Measurements from ENCODE around the gene TTYH2.
"Not testable (repeated sequence)": the region's sequence is repeated elsewhere in the genome, so short reads cannot be mapped to it uniquely, and the experiment has no call there.

TTYH2 gene

DNA sequence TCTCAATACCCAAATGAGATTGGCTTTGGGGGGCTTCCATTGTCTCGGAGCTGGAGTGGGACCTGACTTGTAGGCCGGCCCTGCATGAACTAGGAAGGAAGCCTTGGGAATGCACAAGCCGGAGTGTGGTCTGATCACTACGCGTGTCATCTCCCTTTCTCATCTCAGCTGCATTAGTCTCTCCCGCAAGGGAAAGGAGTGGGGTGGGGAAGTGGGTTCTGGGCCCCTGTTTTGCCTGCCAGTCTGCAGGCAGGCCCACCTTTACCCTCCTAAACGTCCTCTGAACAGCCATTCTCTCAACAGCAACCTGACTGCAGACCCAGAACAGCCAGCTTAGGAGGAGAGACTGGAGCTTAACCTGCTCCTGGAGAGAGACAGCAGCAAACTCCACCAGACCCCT is 49.2 kb downstream of the TTYH2 start:
- no peak for DNase-seq (ENCODE audit: low read depth, low spot score)

DNA sequence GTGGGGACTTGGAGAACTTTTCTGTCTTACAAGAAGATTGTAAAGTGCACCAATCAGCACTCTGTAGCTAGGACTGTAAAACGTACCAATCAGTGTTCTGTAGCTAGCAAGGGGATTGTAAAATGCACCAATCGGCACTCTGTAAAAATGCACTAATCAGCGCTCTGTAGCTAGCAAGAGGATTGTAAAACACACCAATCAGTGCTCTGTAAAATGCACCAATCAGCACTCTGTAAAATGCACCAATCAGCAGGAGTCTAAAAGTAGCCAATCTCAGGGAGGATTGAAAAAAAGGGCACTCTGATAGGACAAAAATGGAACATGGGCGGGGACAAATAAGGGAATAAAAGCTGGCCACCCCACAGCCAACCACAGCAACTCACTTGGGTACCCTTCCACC is 53.7 kb downstream of the TTYH2 start:
- DNase-seq (ENCODE audit: low read depth, low spot score), result not testable (repeated sequence)

DNA sequence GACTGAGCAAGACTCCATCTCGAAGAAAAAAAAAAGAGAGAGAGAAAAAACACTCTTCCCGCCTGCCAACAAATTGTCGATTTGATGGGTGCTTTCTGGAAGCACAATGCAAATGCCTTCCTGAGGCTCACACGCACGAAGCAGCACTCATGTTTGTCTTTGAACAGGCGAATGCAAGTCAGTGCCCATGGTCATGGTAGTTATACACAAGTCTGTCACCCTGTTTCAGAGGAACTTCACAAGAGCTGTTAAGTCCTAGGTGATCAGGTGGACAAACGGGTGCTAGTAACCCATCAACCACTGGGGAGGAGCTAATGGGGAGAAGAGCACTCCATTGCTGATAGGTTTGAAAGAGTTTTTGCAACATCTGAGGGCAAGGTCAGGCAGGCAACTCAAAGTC is 54.2 kb downstream of the TTYH2 start:
- no peak for DNase-seq (ENCODE audit: low read depth, low spot score)

DNA sequence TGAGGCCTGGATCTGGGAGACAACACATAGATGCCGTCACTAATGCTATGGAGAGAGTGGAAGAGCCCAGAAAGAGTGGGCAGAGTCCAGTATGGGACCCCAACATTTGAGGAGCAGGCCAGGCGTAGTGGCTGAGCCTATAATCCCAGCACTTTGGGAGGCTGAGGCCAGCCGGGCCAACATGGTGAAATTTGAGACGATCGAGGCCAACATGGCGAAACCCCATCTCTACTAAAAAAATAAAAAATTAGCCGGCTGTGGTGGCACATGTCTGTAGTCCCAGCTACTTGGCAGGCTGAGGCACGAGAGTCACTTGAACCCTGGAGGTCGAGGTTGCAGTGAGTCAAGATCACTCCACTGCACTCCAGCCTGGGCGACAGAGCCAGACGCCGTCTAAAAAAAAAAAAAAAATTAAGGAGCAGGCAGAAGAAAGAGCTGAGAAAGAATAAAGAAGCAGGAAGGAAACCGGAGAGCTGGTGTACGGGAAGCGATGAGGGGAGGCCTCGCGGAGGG is 54.7 kb downstream of the TTYH2 start:
- DNase-seq (ENCODE audit: low read depth, low spot score), result no peak

DNA sequence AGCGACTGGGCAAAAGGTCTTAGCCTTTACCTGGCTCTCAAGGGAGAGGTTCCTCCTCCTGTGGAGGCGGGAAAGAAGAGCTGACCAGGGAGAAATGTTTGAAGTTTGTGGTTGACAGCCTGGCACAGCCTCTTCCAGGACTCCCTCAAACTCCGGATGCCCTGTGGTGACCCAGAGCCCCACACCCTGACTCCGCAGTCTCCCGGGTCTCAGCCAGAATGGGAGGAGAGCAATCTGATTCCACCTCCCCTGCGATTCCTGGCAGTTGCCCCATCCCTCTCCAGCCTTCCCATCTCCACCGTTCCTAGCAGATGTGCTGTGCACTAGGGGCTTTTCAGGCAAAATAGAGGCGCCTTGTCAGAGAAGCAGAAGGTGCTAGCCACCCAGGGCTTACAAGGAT is 55.2 kb downstream of the TTYH2 start:
- no peak for DNase-seq (ENCODE audit: low read depth, low spot score)

DNA sequence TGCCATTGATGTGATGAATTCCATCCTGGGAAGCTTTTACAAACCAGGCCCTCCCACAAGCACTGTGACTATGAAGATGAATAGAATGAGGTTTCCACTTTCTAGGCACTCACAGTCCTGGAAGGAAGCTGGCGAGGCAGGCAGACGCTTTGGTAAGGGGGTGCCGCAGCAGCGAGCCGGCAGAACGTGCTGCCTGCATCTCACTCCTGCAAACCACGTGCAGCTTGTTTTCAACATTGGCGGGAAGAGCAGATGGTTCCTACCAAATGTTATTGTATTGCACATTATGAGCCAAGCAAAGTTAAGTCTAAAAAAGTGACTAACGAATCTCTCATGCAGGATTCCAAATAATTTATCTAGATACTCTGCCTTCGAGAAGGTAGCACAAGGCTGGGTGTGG is 57.0 kb downstream of the TTYH2 start:
- no peak for DNase-seq (ENCODE audit: low read depth, low spot score)

DNA sequence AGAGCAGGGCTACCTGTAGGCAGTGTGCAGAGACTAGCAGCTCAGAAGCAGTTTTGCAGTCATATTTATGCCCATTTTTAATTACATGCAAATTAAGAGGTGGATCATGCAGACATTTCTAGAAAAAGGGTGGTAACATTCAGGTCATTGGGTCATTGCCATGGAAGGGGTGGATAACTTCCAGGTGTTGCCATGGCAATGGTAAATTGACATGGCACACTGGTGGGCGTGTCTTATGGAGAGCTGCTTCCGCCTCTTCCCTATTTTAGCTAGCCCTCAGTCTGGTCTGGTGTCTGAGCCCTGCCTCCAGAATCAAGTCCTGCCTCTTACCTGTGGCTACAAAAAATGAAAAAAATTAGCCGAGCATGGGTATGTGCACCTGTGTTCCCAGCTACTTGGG is 57.9 kb downstream of the TTYH2 start:
- DNase-seq (ENCODE audit: low read depth, low spot score), result no peak

DNA sequence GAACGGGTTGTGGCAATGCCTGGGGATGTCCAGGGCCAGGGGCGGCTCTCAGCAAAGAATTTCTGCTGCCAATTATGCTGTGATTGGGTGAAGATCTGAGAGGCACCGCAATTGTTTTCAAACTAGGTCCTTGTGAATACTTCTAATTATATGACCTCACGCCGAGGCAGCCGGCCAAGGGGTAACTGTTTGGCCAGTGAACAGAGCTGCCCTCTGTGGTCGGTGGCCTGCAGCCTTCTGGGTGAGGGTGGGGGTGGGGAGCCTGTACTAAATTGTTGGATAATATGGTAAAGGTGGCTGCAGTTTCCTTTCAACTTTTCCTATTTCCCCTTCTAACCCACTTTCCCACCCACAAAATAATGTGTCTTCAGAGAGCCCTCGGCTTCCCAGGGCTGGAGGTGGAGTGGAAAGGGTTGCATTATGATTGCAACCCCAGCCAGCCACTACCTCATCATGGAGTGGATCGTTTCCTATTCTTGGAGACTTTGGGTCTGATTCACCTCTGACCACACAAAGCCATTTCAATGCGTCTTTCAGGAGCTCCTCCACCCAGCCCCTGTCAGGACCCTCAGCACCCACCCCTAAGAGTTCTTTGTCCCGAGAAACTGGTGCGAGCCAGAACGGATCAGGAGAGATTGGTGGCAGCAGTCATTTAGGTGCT is 58.7 kb downstream of the TTYH2 start:
- no peak for DNase-seq (ENCODE audit: low read depth, low spot score)

DNA sequence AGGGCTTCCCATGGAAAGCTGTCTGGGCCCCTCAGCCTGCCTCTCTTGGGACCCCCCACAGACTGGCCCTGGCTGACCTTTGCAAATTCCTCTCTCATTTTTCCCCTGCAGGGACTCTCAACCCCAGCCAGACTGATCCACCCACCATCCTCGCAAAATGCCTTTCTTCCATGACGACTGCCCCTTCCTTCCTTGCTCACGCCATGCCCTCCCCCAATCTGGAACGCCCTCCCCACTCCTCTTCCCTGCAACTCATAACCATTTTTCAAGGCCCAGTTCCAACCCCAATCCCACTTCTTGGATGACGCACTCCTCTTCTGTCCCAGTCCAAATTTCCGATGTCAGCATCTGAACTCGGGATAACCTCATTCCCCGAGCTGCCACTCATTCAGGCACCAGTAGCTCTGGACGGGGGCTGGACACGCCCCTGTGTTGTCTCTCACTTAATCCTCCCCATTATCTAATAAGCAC is 59.4 kb downstream of the TTYH2 start:
- no peak for DNase-seq (ENCODE audit: low read depth, low spot score)

DNA sequence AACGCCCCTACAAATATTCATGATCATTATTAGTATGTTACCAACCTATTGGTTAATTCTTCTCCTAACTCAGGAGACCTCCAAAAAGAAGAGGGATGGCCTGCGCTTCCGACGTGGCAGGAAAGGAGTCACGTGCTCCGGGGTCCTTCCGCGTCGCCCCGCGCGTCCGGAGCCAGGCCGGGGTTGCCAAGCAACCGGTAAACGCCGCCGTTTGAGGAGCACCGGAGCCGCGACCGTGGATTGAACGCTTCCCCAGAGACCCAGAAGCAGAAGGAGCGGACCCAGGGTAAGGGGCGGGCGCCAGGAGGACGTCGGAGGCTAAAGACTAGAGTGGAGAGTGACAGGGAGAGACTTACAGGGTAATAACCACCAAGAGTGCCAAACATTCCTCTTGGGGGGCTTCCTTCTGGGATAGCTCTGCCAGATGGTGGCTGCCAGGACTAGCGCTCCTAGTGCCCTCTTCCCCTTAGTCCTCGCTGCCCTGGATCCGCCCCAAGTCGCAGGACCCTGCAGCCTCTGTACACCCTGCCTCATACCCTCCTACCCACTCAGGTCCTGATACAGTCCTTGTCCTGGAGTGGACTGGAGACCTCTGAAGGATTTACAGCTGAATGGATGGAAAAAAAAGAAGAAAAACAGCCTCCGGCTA is 60.8 kb downstream of the TTYH2 start, which contains the start of gene DNAI2:
DNAI2 (plus strand) TSS at position 175 of the 649 bp plus-strand sequence. CDS start 7,584 bp downstream, outside the sequence.
- no peak for DNase-seq (ENCODE audit: low read depth, low spot score)

DNA sequence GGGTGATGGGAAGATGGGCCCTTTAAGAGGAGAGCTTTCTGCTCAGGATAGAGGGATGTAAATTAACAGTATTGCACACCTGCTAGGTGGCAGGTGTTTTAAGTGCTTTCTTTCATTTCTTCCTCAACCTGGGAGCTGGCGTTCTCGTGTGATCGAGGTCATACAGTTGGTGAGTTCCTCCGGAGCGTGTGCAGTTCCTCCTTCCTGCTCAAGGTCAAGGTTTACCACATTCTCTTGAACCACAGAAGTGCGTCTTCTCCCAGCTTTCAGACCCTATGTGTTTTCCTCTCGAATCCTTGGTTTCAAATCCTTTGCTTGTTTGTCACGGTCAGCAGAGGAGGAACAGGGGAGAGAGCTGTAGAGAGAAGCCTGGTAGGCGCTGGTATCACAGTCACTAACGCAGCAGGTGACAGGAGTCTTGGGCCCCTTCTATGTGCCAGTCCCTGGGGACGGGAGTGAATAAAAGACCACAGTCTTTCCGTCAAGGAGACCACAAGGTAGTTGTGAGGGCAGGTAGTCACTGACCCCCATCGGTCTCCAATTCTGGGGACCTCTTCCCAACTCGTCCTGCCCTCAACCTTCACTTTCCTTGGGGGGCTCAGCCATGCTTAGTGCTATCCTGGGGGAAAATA is 61.5 kb downstream of the TTYH2 start:
- no peak for DNase-seq (ENCODE audit: low read depth, low spot score)

DNA sequence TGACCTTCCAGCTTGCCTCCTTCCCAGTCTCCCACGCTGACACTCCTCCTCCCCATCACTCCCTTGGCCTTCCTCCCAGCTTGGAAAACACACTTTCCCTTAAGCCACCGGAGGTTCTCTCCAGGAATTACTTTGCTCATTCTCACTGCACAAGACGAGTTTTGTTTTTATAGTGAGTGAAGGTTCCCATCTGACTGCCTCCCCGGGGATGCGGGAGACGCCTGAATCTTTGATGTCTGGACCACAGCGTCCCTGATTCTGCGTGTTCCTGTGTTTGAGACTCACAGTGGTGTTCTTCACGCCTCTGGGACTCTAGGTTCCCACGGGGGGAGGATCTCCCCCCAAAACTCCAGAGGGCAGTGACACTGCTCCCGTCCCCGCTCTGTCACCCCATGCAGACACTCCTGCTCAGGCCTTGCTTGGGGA is 62.7 kb downstream of the TTYH2 start:
- no peak for DNase-seq (ENCODE audit: low read depth, low spot score)

DNA sequence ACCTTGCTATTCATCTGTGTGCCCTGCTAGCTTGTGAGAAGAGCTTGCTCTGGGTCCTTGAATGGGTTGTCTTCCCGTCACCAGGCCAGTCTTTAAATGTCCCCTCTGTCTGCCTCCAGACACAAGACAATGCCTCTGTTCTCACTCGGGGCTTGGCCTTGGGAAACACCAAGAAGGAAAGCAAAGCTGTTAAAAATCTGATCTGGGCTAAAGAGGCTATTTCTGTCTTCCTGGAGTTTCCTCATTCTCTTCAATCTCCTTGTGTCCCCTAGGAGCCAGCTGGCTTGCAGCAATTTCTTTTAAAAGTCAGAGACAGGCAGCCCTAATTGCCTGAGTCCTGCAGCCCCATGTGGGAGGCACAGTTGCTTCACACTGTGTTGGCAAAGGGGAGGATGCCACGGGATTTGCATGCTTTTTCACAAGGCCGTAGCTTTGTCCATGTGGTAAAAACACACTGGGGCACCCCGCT is 63.2 kb downstream of the TTYH2 start:
- DNase-seq (ENCODE audit: low read depth, low spot score), result no peak

DNA sequence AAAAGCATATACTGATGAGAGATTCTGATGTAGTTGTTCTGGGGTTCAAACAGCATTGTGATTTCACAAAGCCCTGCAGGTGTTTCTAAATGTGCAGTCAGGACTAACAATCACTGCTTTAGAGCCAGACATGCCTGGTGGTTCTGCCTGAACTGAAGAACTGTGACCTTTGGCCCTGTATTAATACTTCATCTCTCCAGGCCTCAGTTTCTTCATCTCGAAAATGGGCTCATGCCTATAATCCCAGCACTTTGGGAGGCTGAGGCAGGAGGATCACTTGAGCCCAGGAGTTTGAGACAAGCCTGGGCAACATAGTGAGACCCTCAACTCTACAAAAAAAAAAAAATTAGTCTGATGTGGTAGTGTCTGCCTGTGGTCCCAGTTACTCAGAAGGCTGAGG is 64.6 kb downstream of the TTYH2 start:
- no peak for DNase-seq (ENCODE audit: low read depth, low spot score)

DNA sequence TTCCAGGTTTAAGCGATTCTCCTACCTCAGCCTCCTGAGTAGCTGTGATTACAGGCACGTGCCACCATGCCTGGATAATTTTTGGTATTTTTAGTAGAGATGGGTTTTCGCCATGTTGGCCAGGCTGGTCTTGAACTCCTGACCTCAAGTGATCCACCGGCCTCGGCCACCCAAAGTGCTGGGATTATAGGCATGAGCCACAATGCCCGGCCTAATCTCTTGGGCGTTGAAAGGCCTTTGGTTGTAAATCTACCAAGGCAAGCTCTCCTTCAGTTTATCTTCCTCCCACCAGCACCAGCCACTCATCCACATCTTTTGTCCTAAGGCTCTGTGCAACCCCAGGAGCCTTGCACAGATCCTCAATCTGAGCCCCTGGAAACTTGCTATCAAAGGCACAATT is 66.2 kb downstream of the TTYH2 start:
- DNase-seq (ENCODE audit: low read depth, low spot score), result not testable (repeated sequence)

DNA sequence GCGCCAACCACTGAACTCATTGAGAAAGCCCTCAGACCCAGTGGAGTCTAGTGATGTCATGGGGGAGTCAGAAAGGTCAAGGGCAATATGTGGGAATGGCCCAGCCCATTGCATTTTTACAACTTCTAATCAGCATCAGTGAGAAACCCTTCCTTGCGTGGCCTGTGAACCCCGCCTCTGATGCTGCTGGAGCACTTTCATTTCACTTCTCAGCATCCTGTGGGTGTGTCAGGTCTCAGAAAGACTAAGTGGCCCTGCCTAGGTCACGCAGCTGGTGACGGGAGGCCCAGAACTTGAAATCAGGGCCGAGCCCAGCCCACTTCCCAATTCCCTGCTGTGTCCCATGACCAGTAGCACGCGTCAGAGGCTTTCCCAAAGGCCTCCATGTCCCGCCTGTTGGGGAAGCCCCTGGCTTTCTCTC is 66.7 kb downstream of the TTYH2 start:
- DNase-seq (ENCODE audit: low read depth, low spot score), result peak; percentile 39

DNA sequence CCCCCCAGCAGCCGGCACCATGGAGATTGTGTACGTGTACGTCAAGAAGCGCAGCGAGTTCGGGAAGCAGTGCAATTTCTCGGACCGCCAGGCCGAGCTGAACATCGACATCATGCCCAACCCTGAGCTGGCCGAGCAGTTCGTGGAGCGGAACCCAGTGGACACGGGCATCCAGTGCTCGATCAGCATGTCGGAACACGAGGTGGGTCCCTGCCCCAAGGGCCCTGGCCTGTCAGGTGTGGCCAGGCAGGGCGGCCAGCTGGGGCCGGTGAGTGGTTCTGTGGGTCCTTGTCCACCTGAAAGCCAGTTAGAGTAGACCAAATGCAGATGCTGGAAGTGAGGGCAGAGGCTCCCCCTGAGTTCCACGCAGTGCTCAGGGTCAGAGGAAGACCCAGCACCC is 68.4 kb downstream of the TTYH2 start:
- DNase-seq (ENCODE audit: low read depth, low spot score), result no peak

DNA sequence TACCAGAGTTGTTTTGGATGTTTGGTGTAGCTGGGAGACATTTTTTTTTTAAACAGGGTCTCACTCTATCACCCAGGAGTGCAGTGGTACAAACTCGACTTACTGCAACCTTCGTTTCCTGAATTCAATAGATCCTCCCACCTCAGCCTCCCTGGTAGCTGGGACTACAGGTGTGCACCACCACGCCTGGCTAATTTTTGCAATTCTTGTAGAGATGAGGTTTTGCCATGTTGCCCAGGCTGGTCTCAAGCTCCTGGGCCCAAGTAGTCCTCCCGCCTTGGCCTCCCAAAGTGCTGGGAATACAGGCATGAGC is 68.9 kb downstream of the TTYH2 start:
- DNase-seq (ENCODE audit: low read depth, low spot score), result not testable (repeated sequence)

DNA sequence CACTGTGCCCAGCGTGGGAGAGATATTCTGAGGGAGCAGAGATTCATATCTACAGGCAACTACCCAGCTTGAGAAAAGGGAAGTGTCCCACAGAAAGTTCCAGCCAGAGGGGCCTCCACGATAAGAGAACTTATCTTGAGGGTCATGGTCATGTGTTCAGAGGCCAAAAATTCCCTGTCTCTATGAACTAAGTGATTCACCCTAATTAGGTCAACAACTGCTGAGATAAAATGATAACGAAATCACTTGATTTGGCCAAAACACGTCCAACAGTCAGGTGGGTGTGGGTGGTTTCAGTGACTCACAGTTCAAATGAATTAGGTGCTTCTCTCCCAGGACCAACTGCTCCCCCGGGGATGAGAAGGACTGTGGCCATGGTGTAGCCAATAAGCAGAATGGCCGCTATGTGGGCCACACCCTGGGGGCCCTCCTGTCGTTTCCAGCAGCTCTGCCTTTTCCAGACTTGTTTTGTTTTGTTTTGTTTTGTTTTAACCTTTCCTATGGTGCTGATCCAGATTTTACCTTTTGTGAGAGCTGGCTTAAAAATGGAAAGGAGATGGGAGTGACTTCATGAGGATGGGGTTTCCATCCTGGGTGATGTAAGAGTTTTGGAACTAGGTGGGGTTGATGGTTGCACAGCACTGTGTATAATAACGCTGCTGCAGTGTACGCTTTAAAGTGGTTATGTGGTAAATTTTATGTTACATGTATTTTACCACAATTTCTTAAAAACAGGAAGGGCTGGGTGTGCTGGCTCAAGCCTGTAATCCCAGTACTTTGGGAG is 69.4 kb downstream of the TTYH2 start:
- DNase-seq (ENCODE audit: low read depth, low spot score), result peak; percentile 21

DNA sequence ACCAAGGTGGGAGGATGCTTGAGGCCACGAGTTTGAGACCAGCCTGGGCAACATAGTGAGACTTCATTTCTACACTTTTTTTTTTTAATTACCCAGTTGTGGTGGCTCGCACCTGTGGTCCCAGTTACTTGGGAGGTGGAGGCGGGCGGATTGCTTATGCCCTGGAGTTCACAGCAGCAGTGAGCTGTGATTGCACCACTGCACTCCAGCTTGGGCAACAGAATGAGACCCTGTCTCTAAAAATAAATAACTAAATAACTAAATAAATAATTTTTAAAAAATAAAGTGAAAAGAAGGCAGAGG is 70.0 kb downstream of the TTYH2 start:
- DNase-seq (ENCODE audit: low read depth, low spot score), result no peak

DNA sequence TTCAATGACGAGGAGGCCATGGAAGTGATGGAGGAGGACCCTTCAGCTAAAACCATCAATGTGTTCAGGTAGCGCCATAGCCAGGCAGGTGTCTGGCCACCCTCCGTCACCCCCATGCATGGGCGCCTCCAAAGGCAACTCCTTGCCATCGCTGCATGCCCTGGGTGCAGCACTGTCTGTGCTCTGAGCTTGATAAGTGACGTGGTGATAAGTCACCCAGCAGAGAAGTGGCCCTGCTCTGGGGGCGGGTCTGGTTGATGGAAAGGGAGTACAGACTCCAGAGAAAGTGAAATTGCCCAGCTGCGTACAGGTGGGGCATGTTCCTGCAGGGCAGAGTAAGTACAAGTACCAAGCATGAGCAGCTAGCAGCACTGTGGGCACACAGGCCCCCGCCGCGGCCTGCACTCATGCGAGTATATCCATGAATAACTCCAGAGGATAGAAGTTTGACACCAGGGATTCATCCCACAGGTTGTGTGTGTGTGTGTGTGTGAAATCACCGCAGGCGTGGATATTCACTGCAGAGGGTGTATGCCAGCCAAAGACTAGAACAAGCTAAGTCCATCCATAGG is 73.7 kb downstream of the TTYH2 start:
- DNase-seq (ENCODE audit: low read depth, low spot score), result no peak

DNA sequence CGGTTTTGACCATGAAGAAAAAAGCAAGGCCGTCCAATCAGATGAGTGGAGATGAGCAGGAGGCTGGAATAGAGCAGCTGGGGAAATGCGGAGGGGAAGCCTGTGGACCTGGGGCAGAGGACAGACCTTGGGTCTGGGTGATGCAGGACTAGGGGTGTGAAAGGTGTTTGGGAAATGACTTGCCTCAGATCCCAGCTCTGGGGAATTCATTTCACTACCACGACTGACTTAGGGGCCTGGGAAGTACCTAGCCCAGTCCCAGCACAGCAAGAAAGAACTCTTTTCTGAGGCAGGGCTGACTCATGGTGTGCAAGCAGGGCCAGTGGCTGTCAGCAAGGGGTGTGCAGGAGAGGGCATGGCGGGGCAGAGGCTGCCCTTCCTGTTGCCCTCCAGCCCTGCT is 75.4 kb downstream of the TTYH2 start:
- no peak for DNase-seq (ENCODE audit: low read depth, low spot score)
